Stimulated activated CD4-positive, alpha-beta T cell treated with anti-CD3 and anti-CD28 coated beads, Interleukin-12 subunit alpha, Interleukin-12 subunit beta, amount 100 ng/mL, for 48 hours (primary cell): Measurements from ENCODE around the gene CILP2.

Experiments used
- DNase-seq, 3 donors: peaks; one replicate each; pipeline ENCODE4 v3.0.0-alpha.2; 2020; ENCODE audit warnings: low read depth in 2 of 3, low spot score in 1 of 3

CILP2 gene

GRCh38 chr19:19543640-19544039 lies 5.6 kb downstream of the CILP2 start:
- DNase-seq = no peak

DNA sequence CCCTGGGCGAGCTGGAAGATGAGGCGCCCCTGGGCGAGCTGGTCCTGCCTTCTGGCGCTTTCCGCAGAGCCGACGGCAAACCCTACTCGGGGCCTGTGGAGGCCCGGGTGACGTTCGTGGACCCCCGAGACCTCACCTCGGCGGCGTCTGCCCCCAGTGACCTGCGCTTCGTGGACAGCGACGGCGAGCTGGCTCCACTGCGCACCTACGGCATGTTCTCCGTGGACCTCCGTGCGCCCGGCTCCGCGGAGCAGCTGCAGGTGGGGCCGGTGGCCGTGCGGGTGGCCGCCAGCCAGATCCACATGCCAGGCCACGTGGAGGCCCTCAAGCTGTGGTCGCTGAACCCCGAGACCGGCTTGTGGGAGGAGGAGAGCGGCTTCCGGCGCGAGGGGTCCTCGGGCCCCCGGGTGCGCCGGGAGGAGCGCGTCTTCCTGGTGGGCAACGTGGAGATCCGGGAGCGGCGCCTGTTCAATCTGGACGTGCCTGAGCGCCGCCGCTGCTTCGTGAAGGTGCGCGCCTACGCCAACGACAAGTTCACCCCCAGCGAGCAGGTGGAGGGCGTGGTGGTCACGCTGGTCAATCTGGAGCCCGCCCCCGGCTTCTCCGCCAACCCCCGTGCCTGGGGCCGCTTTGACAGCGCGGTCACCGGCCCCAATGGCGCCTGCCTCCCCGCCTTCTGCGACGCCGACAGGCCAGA lies 6.3 kb downstream of the CILP2 start:
- no peak for DNase-seq

- DNase-seq = no peak
Measured at GRCh38 chr19:19544954-19545591, 7.0 kb downstream of the CILP2 start.

- no peak for DNase-seq
Measured at GRCh38 chr19:19545707-19546106, 7.6 kb downstream of the CILP2 start.

DNA sequence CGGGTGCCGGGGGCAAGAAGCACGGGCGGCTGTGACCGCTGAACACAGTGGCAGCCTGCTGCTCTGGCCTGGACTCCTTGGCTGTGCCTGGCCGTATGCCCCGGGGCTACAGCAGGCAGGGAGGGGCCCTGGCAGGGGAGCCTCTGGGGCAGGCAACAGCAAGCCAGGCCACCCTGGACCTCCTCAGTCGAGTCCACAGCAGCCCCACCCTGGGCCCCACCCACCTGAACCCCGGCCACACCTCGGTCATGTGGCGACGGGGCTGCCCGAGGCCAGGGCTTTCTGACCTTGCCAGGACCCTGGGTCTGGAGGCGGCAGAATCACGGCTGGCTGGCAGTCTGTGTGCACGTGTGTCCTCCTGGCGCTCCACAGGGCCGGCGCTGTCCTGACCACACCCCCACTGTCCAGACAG lies 8.7 kb downstream of the CILP2 start:
- no peak for DNase-seq

DNA sequence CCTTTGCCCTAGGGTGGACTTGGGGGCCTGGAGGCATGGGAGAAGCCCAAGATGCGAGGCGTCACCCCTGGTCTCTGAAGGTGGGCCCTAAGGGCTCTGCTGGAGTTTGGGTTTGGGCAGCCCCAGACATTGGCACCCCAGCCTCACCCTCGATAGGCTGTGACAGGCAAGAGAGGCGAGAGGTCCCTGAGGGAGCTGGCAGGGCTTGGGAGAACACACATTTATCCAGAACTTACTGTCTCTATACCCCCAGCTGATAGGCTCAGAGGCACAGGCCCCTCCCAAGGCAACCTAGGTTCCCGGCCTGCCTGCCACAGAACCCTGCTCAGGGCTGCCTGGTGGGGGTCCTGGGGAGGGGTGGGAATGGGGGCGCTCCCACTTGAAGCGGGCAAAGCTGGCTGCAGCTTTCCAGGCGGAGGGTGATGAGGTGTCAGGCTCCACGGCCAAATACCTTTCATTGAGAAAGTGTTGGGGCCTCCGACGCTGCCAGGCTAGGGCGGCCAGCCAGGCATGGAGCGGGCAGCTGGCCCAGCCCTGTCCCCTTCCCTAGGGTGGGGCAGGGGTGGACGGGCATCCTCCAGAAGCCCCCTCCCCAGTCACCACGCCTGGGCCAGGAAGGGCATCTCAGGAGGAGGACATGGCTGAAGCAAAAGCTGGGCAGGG lies 9.7 kb downstream of the CILP2 start:
- DNase-seq = no peak

- no peak for DNase-seq
Measured at GRCh38 chr19:19548915-19549759, 11.1 kb downstream of the CILP2 start.

DNA sequence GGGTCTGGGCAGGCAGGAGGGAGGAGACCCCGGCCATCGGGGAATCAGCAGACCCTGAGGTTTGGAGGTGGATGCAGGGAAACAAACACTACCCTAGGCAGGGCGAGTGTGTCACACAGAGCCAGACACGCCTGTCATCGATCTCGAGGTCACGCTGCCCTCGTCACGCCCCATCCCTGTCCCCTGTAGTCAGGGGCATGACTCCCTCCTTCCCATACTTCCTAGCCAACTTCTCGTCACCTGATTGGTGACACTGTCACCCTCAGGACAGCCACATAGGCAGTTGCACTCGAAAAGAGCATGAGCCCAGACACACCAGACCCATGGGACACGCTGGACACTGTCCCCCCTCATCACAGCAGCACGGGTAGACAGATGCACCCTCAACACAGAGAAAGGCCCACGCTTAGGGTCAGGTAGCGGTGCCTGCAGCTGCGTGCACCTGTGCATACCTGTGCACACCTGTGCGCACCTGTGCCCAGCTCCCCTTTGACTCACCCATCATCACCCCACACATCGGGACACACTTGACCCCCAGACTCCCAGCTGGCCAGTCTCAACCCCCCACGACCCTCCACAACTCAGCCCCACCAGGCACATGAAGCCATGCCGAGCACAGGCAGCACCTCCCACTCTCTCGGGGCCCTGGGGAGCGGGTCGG lies 11.9 kb downstream of the CILP2 start:
- no peak for DNase-seq

DNA sequence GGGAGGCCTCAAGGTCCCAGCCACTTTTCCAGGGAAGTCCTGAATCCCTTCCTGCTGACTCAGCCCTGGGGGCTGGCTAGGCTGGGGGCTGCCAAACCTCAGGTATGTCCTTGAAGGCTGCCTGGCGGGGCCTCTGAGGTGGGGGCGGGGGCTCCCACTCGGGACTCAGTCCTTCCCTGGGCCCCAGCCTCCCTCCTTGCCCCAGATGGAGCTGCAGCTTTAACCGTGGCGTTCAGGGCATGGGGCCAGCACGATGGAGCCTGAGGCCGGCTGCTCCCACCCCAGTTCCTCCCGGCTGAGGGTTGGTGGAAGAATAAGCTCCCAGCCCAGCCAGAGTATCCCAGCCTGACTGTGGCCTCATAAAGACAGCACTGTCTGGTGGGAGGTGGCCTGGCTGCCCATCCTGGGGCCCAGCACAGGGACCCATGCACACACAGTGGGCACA lies 12.4 kb downstream of the CILP2 start:
- no peak for DNase-seq

DNA sequence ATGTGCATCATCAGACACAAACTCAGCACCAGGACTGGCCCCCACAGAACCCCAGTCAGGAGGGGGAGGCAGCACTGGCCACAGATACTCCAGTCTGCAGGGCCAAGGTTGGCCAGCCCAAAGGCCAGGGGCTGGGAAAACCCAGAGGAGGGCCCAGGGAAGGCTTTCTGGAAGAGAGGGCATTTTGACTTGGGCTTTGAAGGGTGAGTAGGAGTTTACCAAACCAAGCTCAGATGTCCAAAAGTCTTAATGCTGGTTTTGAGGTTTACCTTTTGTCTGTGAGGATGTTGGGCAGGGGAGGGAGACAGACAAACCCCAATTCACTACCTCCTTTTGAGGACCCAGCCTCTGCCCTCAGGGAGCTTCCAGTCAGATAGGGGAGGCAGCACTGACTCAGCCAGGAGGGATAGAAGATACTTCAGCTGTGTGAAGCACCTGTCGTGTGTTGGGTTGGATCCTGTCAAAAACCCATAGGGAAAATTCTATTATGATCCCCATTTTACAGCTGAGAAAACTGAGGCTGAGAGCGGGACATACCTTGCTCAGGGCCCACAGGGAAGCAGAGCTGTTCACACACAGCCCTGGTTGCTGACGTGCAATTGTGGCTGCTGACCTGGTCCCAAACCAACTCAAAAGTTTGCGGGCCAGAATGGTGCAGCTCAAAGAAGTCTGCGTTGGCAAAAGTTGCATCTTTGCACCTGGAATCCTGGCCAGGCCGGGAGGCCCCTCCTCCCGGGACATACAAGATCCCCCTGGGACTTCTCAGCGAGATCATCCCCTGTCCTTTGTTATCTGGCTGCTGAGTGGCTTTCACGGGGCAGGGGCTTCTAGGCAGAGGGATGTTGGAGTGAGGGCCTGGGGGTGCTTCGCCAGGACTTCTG lies 13.1 kb downstream of the CILP2 start:
- DNase-seq = no peak

DNA sequence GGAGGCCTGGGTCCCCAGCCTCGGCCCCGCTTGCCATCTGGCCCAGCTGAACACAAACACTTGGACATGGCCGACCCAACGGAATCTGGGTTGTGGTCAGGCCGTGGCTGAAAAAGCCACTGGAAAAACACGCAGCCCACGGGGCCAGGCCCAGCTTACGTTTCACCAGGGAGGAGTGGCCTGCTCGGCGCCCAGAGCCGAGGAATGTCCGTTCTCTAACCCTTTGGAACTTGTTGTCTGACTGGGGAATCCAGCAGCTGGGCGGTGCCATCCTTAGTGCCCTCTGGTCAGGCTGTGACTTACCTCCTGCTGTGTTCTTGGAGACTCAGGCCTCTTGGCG lies 13.8 kb downstream of the CILP2 start:
- no peak for DNase-seq

GRCh38 chr19:19552798-19553197 lies 14.7 kb downstream of the CILP2 start:
- DNase-seq = no peak

- no peak for DNase-seq
Measured at GRCh38 chr19:19553670-19554069, 15.6 kb downstream of the CILP2 start.

DNA sequence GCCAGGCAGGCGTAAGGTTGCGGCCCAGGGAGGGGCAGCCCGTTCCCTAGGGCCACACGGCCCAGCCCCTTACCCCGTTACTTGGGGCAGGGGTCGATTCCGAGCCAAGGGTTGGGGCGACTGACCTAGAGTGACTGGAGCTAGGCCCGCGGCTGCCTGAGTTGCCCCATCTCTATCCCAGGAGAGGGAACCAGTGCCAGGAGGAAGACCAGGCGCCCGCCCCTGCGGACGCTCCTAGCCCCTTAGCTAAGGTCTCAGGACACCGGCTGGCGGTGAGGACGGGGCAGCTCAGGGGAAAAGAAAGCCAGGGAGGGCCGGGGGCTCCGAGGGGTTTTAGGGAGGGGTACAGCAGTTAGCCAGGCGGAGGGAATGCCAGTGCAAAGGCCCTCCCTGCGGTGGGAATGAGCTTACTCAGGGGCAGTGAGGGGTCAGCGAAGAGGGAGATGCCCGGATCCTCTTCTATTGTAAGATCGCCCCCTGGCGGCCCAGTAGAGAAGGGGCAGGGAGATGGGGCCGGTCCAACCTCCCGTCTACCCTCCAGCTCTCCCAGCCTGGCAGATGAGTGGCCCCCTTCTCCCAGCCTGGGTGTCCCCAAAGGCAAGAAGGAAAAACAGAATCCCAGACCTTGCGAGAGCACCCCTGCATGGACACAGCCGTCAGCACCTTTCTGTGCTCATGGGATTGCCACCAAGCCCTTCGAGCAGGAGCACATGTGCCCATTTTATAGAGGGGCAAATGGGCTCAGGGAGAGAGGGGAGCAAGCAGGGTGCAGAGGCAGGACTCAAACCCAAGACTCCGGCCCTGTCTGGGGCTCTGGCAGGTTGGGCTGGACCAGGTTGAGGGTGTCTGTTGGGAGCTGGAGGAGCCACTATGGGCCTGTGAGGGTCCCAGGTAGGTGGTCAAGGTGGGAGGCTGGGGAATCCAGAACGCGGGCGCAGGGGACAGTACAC lies 16.3 kb downstream of the CILP2 start:
- peak; percentile 36 to 69 (median 54) for DNase-seq

DNA sequence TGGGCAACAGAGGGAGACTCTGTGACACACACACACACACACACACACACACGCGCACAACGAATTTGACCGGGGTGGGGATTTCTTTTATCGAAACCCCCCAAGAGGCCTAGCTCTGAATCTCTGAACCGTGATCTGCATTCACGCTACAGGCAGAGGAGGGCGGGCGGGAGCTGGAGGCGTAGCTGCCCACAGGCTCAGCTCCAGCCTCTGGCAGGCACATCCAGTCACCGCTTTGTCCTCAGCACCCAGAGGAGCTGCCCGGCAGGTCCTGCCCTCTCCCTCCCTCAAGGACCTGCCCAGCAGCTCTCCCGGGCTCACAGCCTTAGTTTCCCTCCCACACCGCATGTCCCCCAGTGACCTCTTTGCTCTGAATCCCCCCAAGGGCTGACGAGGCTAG lies 20.0 kb downstream of the CILP2 start:
- DNase-seq = no peak

GRCh38 chr19:19558636-19559035 lies 20.6 kb downstream of the CILP2 start:
- no peak for DNase-seq

- no peak for DNase-seq
Measured at GRCh38 chr19:19559931-19560330, 21.9 kb downstream of the CILP2 start.

- no peak for DNase-seq
Measured at GRCh38 chr19:19561946-19562664, 24.0 kb downstream of the CILP2 start.
